Activated CD4-positive, CD25-positive, alpha-beta regulatory T cell treated with anti-CD3 and anti-CD28 coated beads, Interleukin-2, amount 50 U/mL, for 24 hours (primary cell): Measurements from ENCODE around the gene IL1R1.
"Not testable (repeated sequence)": the region's sequence is repeated elsewhere in the genome, so short reads cannot be mapped to it uniquely, and the experiment has no call there.

ENCODE experiments used
- ATAC-seq, 2 donors: fragments of 150-1000 bp; cut with Tn5 transposase; one replicate each; pipeline ENCODE4 v1.10.0; 2021; ENCODE audit warnings: mild to moderate bottlenecking in 1 of 2, moderate library complexity in 1 of 2

IL1R1 gene

GRCh38 chr2:102141970-102142828 is at the start of gene IL1R1:
Gene IL1R1 (plus strand): TSS chr2:102142746. CDS start chr2:102157725, 14,979 bp downstream.
- ATAC-seq = peak; percentile 20 to 28

DNA sequence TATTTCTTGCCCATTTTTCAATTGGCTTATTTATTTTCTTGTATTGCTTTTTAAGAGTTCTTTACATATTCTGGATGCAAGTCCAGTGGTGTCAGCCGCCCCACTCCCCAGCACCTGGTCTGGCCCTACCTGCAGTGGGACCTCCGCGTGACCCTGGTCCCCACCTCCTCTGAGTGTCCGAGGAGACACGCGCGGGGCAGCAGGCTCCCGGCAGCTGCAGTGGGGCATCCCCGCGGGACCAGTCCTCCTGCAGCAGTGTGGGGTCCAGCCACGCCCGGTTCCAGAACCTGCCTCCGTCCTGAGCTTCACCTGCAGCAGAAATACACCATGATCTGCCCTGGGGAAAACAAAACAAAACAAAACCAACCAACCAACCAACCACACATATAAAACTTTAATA is 48.9 kb upstream of the IL1R1 start:
- no peak for ATAC-seq

DNA sequence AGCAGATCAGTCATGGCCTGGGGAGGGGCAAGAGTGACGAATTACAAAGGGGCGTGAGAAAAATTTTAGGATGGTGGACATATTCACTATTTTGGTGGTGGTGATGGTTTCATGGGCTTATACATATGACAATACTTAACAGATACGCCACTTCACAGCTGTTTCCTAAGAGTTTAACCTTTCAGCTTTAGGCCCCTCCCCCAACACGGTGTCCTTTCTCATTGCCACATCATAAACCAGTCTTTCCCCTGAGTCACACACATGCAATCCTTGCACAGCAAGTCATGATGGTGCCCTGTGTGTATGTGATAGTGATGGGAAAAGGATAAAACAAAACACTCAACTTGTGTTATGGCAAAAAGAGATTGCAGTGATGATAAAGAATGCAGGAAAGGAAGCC is 47.6 kb upstream of the IL1R1 start:
- peak; percentile 90 to 91 for ATAC-seq

GRCh38 chr2:102096103-102096502 is 46.4 kb upstream of the IL1R1 start:
- no peak for ATAC-seq

DNA sequence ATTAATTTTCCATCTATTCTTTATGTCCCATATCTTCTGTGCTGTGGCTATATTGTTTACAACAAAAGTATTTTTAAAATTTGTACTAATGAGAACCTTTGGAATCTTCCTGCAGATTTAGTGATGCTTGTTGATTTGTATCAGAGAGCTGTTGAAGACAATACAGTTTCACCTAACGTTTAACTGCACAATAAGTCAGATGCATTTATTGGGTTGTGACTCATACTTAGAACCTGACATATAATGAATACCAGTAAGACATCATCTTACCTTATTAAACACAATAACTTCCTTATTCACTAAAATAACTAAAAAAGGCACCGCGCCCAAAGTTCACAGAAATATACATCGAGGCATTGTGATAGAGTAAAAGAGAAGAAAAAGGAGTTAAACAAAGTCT is 43.8 kb upstream of the IL1R1 start:
- peak; percentile 18 to 29 for ATAC-seq

DNA sequence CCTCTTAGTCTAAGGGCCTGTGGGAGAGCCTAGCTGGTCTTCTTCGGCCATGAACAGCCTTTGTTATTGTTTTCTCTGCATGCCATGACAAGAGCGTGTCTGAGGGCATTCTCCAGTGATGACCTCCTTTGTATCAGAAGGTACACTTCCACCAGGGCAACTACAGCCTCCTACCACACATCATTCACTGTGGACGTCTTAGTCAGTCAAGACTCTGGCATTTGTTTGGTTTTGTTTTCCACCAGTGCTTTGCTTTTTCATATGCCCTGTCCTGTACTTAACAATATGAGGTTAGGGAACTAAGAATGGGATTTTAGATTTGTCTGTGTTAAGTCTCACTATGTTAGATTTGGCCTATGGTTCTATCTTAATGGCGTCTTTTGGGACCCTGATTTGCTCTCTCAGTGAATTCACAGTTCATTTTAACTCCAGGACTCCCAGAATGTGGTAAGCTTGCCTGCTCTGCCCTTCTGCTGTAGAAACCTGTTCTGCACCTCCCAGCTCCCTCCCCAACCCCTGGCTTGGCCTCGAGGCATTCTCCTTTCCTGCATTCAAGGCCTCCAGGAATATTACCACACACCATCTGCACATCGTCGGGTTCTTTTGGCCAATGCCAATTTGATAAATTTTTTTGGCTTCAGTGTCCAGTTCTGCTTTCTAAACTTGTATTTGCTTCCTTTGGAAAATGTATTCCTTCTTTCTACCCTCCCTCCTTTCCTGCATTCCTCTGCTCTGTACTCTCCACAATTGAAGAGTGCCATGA is 42.8 kb upstream of the IL1R1 start:
- ATAC-seq = no peak

- peak; percentile 60 to 73 for ATAC-seq
Observed at GRCh38 chr2:102100371-102101096, 42.0 kb upstream of the IL1R1 start.

DNA sequence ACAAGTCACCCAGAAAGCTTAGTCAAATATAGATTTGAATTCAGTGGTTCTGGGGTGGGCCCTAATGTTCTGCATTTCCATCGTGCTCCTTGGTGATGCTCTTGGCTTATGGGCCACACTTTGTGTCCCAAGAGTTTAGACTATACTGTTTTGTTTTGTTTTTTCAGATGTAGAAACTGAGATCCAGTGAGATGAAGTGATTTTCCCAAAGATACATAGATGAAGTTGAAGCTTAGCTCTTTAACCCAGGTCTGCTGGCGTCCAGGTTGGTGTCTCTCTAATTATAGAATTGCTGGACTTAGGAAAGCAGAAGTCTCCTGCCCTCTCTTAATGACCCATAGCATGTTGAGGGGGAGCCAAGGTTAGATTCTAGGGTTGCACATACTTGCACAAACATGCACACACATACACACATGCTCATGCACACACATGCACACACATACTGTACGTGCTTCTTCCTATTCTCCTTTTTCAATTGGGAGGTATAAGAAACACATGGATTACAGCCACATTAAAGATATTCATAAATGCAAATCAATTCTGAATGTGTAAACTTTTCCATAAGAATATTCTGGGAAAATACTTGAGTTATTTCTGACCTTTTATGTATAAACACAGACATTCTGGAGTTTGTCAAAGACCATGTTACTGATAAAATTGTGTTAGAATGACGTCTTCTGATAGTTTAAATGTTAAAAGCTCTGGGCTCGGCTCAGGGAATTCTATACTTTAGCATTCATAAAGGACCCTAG is 41.3 kb upstream of the IL1R1 start:
- ATAC-seq = no peak

- ATAC-seq = no peak
Observed at GRCh38 chr2:102101849-102102635, 40.5 kb upstream of the IL1R1 start.

- ATAC-seq = not testable (repeated sequence)
Observed at GRCh38 chr2:102102636-102102948, 40.0 kb upstream of the IL1R1 start.

DNA sequence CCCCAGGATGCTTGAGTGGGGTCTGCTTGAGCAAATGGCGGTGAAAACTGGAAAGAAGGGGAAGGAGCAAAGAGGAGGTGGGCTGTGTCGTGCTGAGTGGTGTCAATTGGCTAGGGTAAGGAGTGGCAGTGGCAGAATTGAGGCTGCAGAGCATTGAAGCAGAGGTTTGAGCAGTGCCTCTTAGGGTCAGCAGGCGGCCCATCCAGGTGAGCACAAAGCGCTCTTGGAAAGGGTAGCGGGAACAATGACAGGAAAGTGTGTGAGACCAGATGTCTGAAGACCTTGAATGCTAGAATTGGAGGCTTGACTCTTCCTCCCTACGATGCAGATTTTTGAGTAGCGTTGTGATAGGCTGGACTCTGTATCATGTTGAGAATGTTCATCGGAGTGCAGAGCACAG is 39.3 kb upstream of the IL1R1 start:
- no peak for ATAC-seq

GRCh38 chr2:102103992-102104871 is 38.3 kb upstream of the IL1R1 start:
- peak; percentile 75 to 77 for ATAC-seq

DNA sequence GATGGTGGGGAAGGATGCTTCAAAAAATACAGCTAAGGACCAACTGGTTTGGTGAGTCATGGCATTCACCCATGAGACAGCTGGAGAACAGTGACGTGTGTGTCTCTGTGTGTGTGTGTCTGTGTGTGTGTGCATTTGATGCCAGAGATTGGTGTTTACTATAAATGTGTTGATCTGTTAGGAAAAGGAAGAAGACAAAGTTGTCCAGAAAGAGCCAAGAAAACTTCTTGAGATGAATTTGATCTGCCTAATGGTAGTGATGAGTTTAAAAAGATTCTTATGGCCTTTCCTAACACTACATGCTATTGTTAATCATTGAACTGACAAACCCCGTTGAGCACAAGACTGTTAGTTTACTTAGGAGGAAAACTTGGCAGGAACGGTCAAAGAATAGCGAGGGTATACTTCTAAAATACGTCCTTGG is 36.4 kb upstream of the IL1R1 start:
- ATAC-seq = peak in 1 of 2 donors; percentile 21

DNA sequence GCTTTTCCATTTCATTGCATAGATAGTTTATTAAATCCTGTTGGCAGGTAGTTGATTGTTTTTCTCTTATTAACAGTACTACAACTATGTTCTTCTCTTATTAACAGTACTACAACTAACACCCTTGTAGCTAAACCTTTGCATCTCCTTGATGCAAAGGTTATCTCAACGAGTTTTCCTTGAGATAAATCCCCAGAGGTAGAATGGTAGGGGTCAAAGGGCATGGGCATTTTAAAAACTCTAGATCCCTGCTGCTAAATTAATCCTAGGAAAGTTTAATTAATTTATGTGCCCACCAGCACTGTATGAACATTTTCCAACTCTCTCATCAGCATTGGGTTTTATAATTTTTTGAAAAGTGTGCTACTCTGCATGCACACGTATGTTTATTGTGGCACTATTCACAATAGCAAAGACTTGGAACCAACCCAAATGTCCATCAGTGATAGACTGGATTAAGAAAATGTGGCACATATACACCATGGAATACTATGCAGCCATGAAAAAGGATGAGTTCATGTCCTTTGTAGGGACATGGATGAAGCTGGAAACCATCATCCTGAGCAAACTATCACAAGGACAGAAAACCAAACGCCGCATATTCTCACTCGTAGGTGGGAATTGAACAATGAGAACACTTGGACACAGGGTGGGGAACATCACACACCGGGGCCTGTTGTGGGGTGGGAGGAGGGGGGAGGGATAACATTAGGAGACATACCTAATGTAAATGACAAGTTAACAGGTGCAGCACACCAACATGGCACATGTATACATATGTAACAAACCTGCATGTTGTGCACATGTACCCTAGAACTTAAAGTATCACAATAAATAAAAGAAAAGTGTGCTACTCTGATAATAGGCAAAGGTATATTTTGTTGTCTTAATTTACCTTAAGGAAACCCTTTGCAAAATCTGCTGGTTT is 35.5 kb upstream of the IL1R1 start:
- not testable (repeated sequence) for ATAC-seq

DNA sequence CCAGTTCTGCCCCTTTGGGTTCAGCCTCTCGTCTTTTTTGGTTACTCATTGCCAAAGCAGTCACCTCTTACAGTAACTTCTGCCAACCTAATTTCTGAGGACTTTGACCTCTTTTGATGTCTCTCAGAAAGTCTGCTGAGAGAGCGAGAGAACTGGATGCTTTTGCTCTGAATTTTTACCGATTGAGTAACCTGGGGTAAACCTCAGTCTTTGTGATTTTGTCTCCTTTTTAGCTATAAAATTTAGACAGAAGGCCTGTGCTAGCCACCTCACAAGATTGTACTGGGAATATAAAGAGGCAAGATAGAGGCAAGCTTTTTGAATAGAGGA is 34.8 kb upstream of the IL1R1 start:
- ATAC-seq = peak; percentile 3 to 7

DNA sequence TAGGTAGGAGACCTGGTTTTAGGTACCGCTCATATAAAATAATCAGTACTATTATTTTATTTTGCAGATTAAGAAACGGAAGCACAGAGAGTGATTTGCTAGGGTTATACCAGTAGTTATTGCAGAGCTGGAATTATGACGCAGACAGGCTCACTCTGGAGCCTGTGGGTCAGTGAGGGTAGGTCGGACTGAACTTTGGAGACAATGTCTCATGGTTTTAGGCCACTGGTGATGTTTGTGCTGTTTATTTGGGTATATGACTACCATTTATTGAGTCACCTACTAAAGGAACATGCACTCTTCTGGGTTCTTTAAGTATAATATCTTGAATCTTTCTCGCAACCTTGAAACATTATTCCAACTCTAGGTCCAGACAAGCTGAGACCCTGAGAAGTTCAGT is 33.5 kb upstream of the IL1R1 start:
- no peak for ATAC-seq

DNA sequence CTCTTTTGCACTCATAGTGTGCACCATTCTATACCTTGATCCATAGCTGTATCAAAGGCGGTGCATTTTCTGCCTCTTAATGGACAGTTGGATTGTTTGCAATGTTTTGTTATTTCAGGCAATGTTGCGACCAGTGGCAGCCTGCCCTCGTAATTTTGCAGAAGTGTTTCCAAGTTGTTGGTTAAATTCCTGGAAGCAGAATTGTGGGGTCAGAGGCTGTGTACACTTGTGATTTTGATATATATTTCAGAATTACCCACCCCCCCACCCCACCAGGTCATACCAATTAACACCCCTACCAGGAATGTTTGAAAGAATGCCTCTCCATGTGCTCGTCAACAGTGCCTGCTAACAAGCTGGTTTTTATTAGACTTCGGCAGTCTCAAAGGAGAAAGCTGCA is 32.4 kb upstream of the IL1R1 start:
- ATAC-seq = no peak

GRCh38 chr2:102110596-102111334 is 31.8 kb upstream of the IL1R1 start:
- peak; percentile 19 to 25 for ATAC-seq

DNA sequence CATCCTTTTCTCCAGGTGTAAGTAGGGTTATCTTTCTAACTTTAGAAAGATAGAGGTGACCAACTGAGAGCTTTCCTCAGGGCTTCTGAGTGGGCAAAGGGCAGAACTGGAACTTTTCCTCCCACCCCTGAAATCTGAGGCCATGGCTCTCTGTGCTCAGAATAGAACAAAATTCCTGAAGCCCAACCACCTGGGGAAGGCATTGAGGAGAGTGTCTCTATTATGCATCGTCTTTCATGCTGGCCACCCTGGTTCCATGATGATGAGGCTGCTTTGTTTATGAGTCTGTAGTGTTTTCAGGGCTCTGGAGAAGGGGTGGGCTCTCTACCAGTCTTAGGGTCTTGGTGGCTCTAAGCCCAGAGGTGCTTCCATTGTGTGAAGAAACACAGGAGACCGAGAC is 30.7 kb upstream of the IL1R1 start:
- ATAC-seq = no peak
